ENCODE measurements around the gene GPI. TPM values are rescaled to one million over a fixed set of nuclear protein-coding genes. Genes with fewer than 3 reads are reported as not detected.

Gene GPI
- total RNA-seq, 1 donor from 2014 or later, result 213 TPM

GRCh38 chr19:34325181-34325580, 39.8 kb upstream of the GPI start:
- H3K4me1 Mint-ChIP-seq (ENCODE audit: low read depth, unreplicated experiment), result no peaks in the 10 kb centered on the region
- TF ChIP-seq CTCF (IDR thresholded peaks at IDR 0.05; ENCODE audit: partially characterized antibody, unreplicated experiment), result no peak
- H3K27ac Mint-ChIP-seq (ENCODE audit: unreplicated experiment), result peak overlapping the region; percentile 48
- DNase-seq, result no peak
- H3K36me3 Mint-ChIP-seq (ENCODE audit: unreplicated experiment), result peaks cover 6% of the 10 kb centered on the region
- H3K4me3 Mint-ChIP-seq (ENCODE audit: unreplicated experiment), result no peak overlapping the region
- H3K27me3 Mint-ChIP-seq (ENCODE audit: unreplicated experiment), result peaks cover 7% of the 10 kb centered on the region
- peaks cover 2% of the 10 kb centered on the region for H3K9me3 Mint-ChIP-seq (ENCODE audit: unreplicated experiment)

- DNase-seq, result no peak
- Mint-ChIP-seq H3K27me3 (ENCODE audit: unreplicated experiment) (peaks cover 7% of the 10 kb centered on the region), H3K9me3 (ENCODE audit: unreplicated experiment) (peaks cover 2% of the 10 kb centered on the region), H3K4me3 (ENCODE audit: unreplicated experiment) (no peak overlapping the region), H3K4me1 (ENCODE audit: low read depth, unreplicated experiment) (no peaks in the 10 kb centered on the region), H3K36me3 (ENCODE audit: unreplicated experiment) (peaks cover 6% of the 10 kb centered on the region), H3K27ac (ENCODE audit: unreplicated experiment) (no peak overlapping the region)
- TF ChIP-seq CTCF (IDR thresholded peaks at IDR 0.05; ENCODE audit: partially characterized antibody, unreplicated experiment), result no peak
Measured at GRCh38 chr19:34325981-34326787, 38.8 kb upstream of the GPI start.

- no peak for DNase-seq
- peaks cover 7% of the 10 kb centered on the region for H3K27me3 Mint-ChIP-seq (ENCODE audit: unreplicated experiment)
- no peak overlapping the region for H3K27ac Mint-ChIP-seq (ENCODE audit: unreplicated experiment)
- no peak overlapping the region for H3K4me3 Mint-ChIP-seq (ENCODE audit: unreplicated experiment)
- TF ChIP-seq CTCF (IDR thresholded peaks at IDR 0.05; ENCODE audit: partially characterized antibody, unreplicated experiment), result no peak
- no peaks in the 10 kb centered on the region for H3K4me1 Mint-ChIP-seq (ENCODE audit: low read depth, unreplicated experiment)
- peaks cover 6% of the 10 kb centered on the region for H3K36me3 Mint-ChIP-seq (ENCODE audit: unreplicated experiment)
- H3K9me3 Mint-ChIP-seq (ENCODE audit: unreplicated experiment), result peaks cover 2% of the 10 kb centered on the region
Measured at GRCh38 chr19:34327851-34328250, 37.1 kb upstream of the GPI start.

GRCh38 chr19:34328982-34329381, 36.0 kb upstream of the GPI start:
- H3K27me3 Mint-ChIP-seq (ENCODE audit: unreplicated experiment), result peaks cover 6% of the 10 kb centered on the region
- H3K4me3 Mint-ChIP-seq (ENCODE audit: unreplicated experiment), result no peak overlapping the region

More at GRCh38 chr19:34328982-34329381, 36.0 kb upstream of the GPI start:
- no peak for DNase-seq
- H3K27ac Mint-ChIP-seq (ENCODE audit: unreplicated experiment), result no peak overlapping the region
- H3K9me3 Mint-ChIP-seq (ENCODE audit: unreplicated experiment), result no peaks in the 10 kb centered on the region
- no peak for TF ChIP-seq CTCF (IDR thresholded peaks at IDR 0.05; ENCODE audit: partially characterized antibody, unreplicated experiment)
- peaks cover 1% of the 10 kb centered on the region for H3K36me3 Mint-ChIP-seq (ENCODE audit: unreplicated experiment)
- H3K4me1 Mint-ChIP-seq (ENCODE audit: low read depth, unreplicated experiment), result no peaks in the 10 kb centered on the region

All from glutamatergic neuron (in vitro differentiated cells).